NCI-H446 (cell line): ENCODE measurements around the gene TMEM127.
A peak's percentile ranks its signal among the peaks of the same experiment; 100 is the strongest.

Source experiments
- DNase-seq, 2 experiments: peaks; one replicate each; lab custom pipeline; 2025; lab: John Stamatoyannopoulos, UW

TMEM127 gene

GRCh38 chr2:96205888-96206287, 59.9 kb downstream of the TMEM127 start:
- no peak for DNase-seq

GRCh38 chr2:96204836-96205624, 60.8 kb downstream of the TMEM127 start:
- peak; percentile 6 to 23 for DNase-seq

- no peak for DNase-seq
Observed at GRCh38 chr2:96203130-96204028, 62.4 kb downstream of the TMEM127 start.

- DNase-seq: no peak
Observed at GRCh38 chr2:96202152-96202854, 63.5 kb downstream of the TMEM127 start.

- no peak for DNase-seq
Observed at GRCh38 chr2:96201338-96201737, 64.5 kb downstream of the TMEM127 start.

GRCh38 chr2:96198921-96199320, 66.9 kb downstream of the TMEM127 start:
- DNase-seq: no peak
